Measurements from ENCODE around the gene EFNA5.

EFNA5 gene

GRCh38 chr5:107666051-107666655 is 4.6 kb downstream of the EFNA5 start:
- Mint-ChIP-seq H3K27ac (no peak overlapping the region), H3K27me3 (ENCODE audit: low read depth) (peaks cover 58% of the 10 kb centered on the region), H3K36me3 (ENCODE audit: low read depth) (no peaks in the 10 kb centered on the region)

GRCh38 chr5:107665036-107665570 is 5.6 kb downstream of the EFNA5 start:
- Mint-ChIP-seq H3K36me3 (ENCODE audit: low read depth) (no peaks in the 10 kb centered on the region), H3K4me3 (no peak overlapping the region), H3K9me3 (no peaks in the 10 kb centered on the region), H3K27ac (no peak overlapping the region), H3K4me1 (ENCODE audit: low read depth) (peaks cover 2% of the 10 kb centered on the region), H3K27me3 (ENCODE audit: low read depth) (peaks cover 51% of the 10 kb centered on the region)

More at GRCh38 chr5:107666051-107666655, 4.6 kb downstream of the EFNA5 start:
- H3K9me3 Mint-ChIP-seq = no peaks in the 10 kb centered on the region
- H3K4me3 Mint-ChIP-seq = no peak overlapping the region
- H3K4me1 Mint-ChIP-seq (ENCODE audit: low read depth) = peaks cover 7% of the 10 kb centered on the region

GRCh38 chr5:107663697-107664096 is 7.0 kb downstream of the EFNA5 start:
- Mint-ChIP-seq H3K4me3 (no peak overlapping the region), H3K27me3 (ENCODE audit: low read depth) (peaks cover 39% of the 10 kb centered on the region), H3K9me3 (no peaks in the 10 kb centered on the region), H3K27ac (no peak overlapping the region), H3K36me3 (ENCODE audit: low read depth) (no peaks in the 10 kb centered on the region), H3K4me1 (ENCODE audit: low read depth) (no peaks in the 10 kb centered on the region)

GRCh38 chr5:107661650-107662044 is 9.1 kb downstream of the EFNA5 start:
- Mint-ChIP-seq H3K4me3 (no peak overlapping the region), H3K27me3 (ENCODE audit: low read depth) (peaks cover 21% of the 10 kb centered on the region), H3K9me3 (no peaks in the 10 kb centered on the region), H3K4me1 (ENCODE audit: low read depth) (no peaks in the 10 kb centered on the region), H3K27ac (no peak overlapping the region), H3K36me3 (ENCODE audit: low read depth) (no peaks in the 10 kb centered on the region)

- H3K4me1 Mint-ChIP-seq (ENCODE audit: low read depth) = no peaks in the 10 kb centered on the region
- H3K4me3 Mint-ChIP-seq = no peak overlapping the region
- no peaks in the 10 kb centered on the region for H3K36me3 Mint-ChIP-seq (ENCODE audit: low read depth)
- peaks cover 17% of the 10 kb centered on the region for H3K27me3 Mint-ChIP-seq (ENCODE audit: low read depth)
- no peak overlapping the region for H3K27ac Mint-ChIP-seq
- H3K9me3 Mint-ChIP-seq = no peaks in the 10 kb centered on the region
Measured at GRCh38 chr5:107661038-107661649, 9.6 kb downstream of the EFNA5 start.

- Mint-ChIP-seq H3K36me3 (ENCODE audit: low read depth) (no peaks in the 10 kb centered on the region), H3K27ac (no peak overlapping the region), H3K4me3 (no peak overlapping the region), H3K27me3 (ENCODE audit: low read depth) (peaks cover 13% of the 10 kb centered on the region), H3K9me3 (no peaks in the 10 kb centered on the region), H3K4me1 (ENCODE audit: low read depth) (no peaks in the 10 kb centered on the region)
Measured at GRCh38 chr5:107658528-107658927, 12.2 kb downstream of the EFNA5 start.

- no peak overlapping the region for H3K4me3 Mint-ChIP-seq
- peaks cover 14% of the 10 kb centered on the region for H3K27me3 Mint-ChIP-seq (ENCODE audit: low read depth)
- H3K4me1 Mint-ChIP-seq (ENCODE audit: low read depth) = no peaks in the 10 kb centered on the region
- H3K27ac Mint-ChIP-seq = no peak overlapping the region
- H3K9me3 Mint-ChIP-seq = no peaks in the 10 kb centered on the region
- H3K36me3 Mint-ChIP-seq (ENCODE audit: low read depth) = no peaks in the 10 kb centered on the region
Measured at GRCh38 chr5:107655831-107656230, 14.9 kb downstream of the EFNA5 start.

GRCh38 chr5:107654827-107655226 is 15.9 kb downstream of the EFNA5 start:
- Mint-ChIP-seq H3K27ac (no peak overlapping the region), H3K36me3 (ENCODE audit: low read depth) (no peaks in the 10 kb centered on the region), H3K4me3 (no peak overlapping the region), H3K27me3 (ENCODE audit: low read depth) (peaks cover 14% of the 10 kb centered on the region), H3K4me1 (ENCODE audit: low read depth) (no peaks in the 10 kb centered on the region), H3K9me3 (no peaks in the 10 kb centered on the region)

GRCh38 chr5:107653685-107654084 is 17.1 kb downstream of the EFNA5 start:
- Mint-ChIP-seq H3K36me3 (ENCODE audit: low read depth) (no peaks in the 10 kb centered on the region), H3K9me3 (no peaks in the 10 kb centered on the region), H3K27ac (no peak overlapping the region), H3K4me1 (ENCODE audit: low read depth) (no peaks in the 10 kb centered on the region), H3K4me3 (no peak overlapping the region), H3K27me3 (ENCODE audit: low read depth) (peaks cover 14% of the 10 kb centered on the region)

GRCh38 chr5:107652839-107653607 is 17.7 kb downstream of the EFNA5 start:
- Mint-ChIP-seq H3K4me1 (ENCODE audit: low read depth) (no peaks in the 10 kb centered on the region), H3K27ac (no peak overlapping the region), H3K4me3 (no peak overlapping the region), H3K27me3 (ENCODE audit: low read depth) (peaks cover 14% of the 10 kb centered on the region), H3K36me3 (ENCODE audit: low read depth) (no peaks in the 10 kb centered on the region), H3K9me3 (no peaks in the 10 kb centered on the region)

- Mint-ChIP-seq H3K4me3 (no peak overlapping the region), H3K9me3 (no peaks in the 10 kb centered on the region), H3K36me3 (ENCODE audit: low read depth) (no peaks in the 10 kb centered on the region), H3K4me1 (ENCODE audit: low read depth) (no peaks in the 10 kb centered on the region), H3K27ac (no peak overlapping the region), H3K27me3 (ENCODE audit: low read depth) (peaks cover 14% of the 10 kb centered on the region)
Measured at GRCh38 chr5:107652408-107652807, 18.3 kb downstream of the EFNA5 start.

- peaks cover 14% of the 10 kb centered on the region for H3K27me3 Mint-ChIP-seq (ENCODE audit: low read depth)
- no peak overlapping the region for H3K27ac Mint-ChIP-seq
- H3K4me3 Mint-ChIP-seq = no peak overlapping the region
- no peaks in the 10 kb centered on the region for H3K36me3 Mint-ChIP-seq (ENCODE audit: low read depth)
- H3K9me3 Mint-ChIP-seq = no peaks in the 10 kb centered on the region
- H3K4me1 Mint-ChIP-seq (ENCODE audit: low read depth) = no peaks in the 10 kb centered on the region
Measured at GRCh38 chr5:107651325-107651724, 19.4 kb downstream of the EFNA5 start.

GRCh38 chr5:107646418-107646817 is 24.3 kb downstream of the EFNA5 start:
- no peaks in the 10 kb centered on the region for H3K4me1 Mint-ChIP-seq (ENCODE audit: low read depth)
- no peaks in the 10 kb centered on the region for H3K36me3 Mint-ChIP-seq (ENCODE audit: low read depth)
- H3K9me3 Mint-ChIP-seq = no peaks in the 10 kb centered on the region
- no peaks in the 10 kb centered on the region for H3K27me3 Mint-ChIP-seq (ENCODE audit: low read depth)
- H3K4me3 Mint-ChIP-seq = no peak overlapping the region
- no peak overlapping the region for H3K27ac Mint-ChIP-seq

- Mint-ChIP-seq H3K9me3 (no peaks in the 10 kb centered on the region), H3K36me3 (ENCODE audit: low read depth) (no peaks in the 10 kb centered on the region), H3K4me1 (ENCODE audit: low read depth) (no peaks in the 10 kb centered on the region), H3K4me3 (no peak overlapping the region), H3K27ac (no peak overlapping the region), H3K27me3 (ENCODE audit: low read depth) (no peaks in the 10 kb centered on the region)
Measured at GRCh38 chr5:107640568-107640967, 30.2 kb downstream of the EFNA5 start.

GRCh38 chr5:107639990-107640389 is 30.7 kb downstream of the EFNA5 start:
- Mint-ChIP-seq H3K36me3 (ENCODE audit: low read depth) (no peaks in the 10 kb centered on the region), H3K4me1 (ENCODE audit: low read depth) (no peaks in the 10 kb centered on the region), H3K27ac (no peak overlapping the region), H3K9me3 (no peaks in the 10 kb centered on the region), H3K4me3 (no peak overlapping the region), H3K27me3 (ENCODE audit: low read depth) (no peaks in the 10 kb centered on the region)
